H1 (cell line): Measurements from ENCODE around the gene IL17REL. TPM values are rescaled to one million over a fixed set of nuclear protein-coding genes. Genes with fewer than 3 reads are reported as not detected.
A peak's percentile ranks its signal among the peaks of the same experiment; 100 is the strongest.

ENCODE experiments used
- CTCF ChIA-PET: fragments of 300-600 bp; sonication (Branson Sonifier 250); formaldehyde crosslinking; loops from one replicate; lab custom pipeline; 2021; ENCODE audit not compliant: partially characterized antibody; lab: Charles Lee
- POLR2A ChIA-PET: fragments of 300-600 bp; sonication (Branson Sonifier 250); formaldehyde crosslinking; loops from one replicate; lab custom pipeline; 2021; ENCODE audit warnings: inconsistent platforms; ENCODE audit not compliant: partially characterized antibody; lab: Charles Lee
- DNase-seq, 2 experiments: peaks; one replicate each; pipeline versions ENCODE4 v3.0.0 to v3.0.0-alpha.2; 2010 to 2022; ENCODE audit warnings: low spot score in 2 of 2, low read depth in 1 of 2, mixed read lengths in 1 of 2
- FAIRE-seq: peaks from 2 replicates; lab custom pipeline; 2011; peaks lifted over from hg19 to GRCh38; lab: Jason Lieb, UNC
- H2AFZ ChIP-seq: 2 replicates; pipeline ENCODE4 v1.8.1; 2012; ENCODE audit warnings: low read length, inconsistent platforms
- H2AK5ac ChIP-seq: 2 replicates; pipeline ENCODE4 v1.6.1; 2013; ENCODE audit warnings: low read depth, low read length
- H2BK120ac ChIP-seq: replicated peaks from 2 replicates; pipeline ENCODE3; 2013; ENCODE audit warnings: low read depth, low read length, inconsistent platforms
- H2BK12ac ChIP-seq: 2 replicates; pipeline ENCODE4 v1.6.1; 2013; ENCODE audit warnings: low read depth, low read length
- H2BK15ac ChIP-seq: 2 replicates; pipeline ENCODE4 v1.6.1; 2013; ENCODE audit warnings: low read length
- H2BK20ac ChIP-seq: 2 replicates; pipeline ENCODE4 v1.6.1; 2013; ENCODE audit warnings: low read length
- H2BK5ac ChIP-seq: 2 replicates; pipeline ENCODE4 v1.6.1; 2013; ENCODE audit warnings: low read depth, low read length
- H3K14ac ChIP-seq: 2 replicates; pipeline ENCODE4 v1.6.1; 2013; ENCODE audit warnings: inconsistent platforms; ENCODE audit not compliant: insufficient read length
- H3K18ac ChIP-seq: 2 replicates; pipeline ENCODE4 v1.6.1; 2013; ENCODE audit warnings: low read length; ENCODE audit errors: extremely low read depth
- H3K23ac ChIP-seq: 2 replicates; pipeline ENCODE4 v1.6.1; 2013; ENCODE audit warnings: inconsistent platforms; ENCODE audit not compliant: insufficient read length
- H3K23me2 ChIP-seq: 2 replicates; pipeline ENCODE4 v1.6.1; 2013; ENCODE audit warnings: low read depth, low read length
- H3K27ac ChIP-seq: 2 replicates; pipeline ENCODE4 v1.6.1; 2011; ENCODE audit warnings: low read depth, low read length, inconsistent platforms
- H3K27me3 ChIP-seq, 4 experiments: replicated peaks in 1 of 4; 1 replicate in 1 of 4; 2 replicates in 3 of 4; pipeline versions ENCODE4 v1.6.1 to v1.8.1; 2011 to 2013; ENCODE audit warnings: low read length in 3 of 4, mild to moderate bottlenecking in 3 of 4, inconsistent platforms in 2 of 4, mixed read lengths in 2 of 4, moderate library complexity in 1 of 4; ENCODE audit not compliant: control insufficient read depth in 3 of 4, insufficient read depth in 3 of 4; ENCODE audit errors: extremely low read depth in 1 of 4
- H3K36me3 ChIP-seq, 4 experiments: 2 replicates each; pipeline versions ENCODE4 v1.6.1 to v1.8.1; 2011 to 2013; ENCODE audit warnings: mild to moderate bottlenecking in 4 of 4, low read length in 3 of 4, moderate library complexity in 2 of 4, control low read depth in 1 of 4, inconsistent platforms in 1 of 4; ENCODE audit not compliant: insufficient read depth in 4 of 4, control insufficient read depth in 2 of 4
- H3K4ac ChIP-seq: replicated peaks from 2 replicates; pipeline ENCODE3; 2013; ENCODE audit warnings: low read length, low read depth, mixed read lengths, inconsistent platforms; ENCODE audit not compliant: insufficient read length
- H3K4me1 ChIP-seq, 4 experiments: replicated peaks in 1 of 4; 1 replicate in 1 of 4; 2 replicates in 3 of 4; pipeline versions ENCODE4 v1.6.1 to v1.8.1; 2011 to 2013; ENCODE audit warnings: low read length in 3 of 4, inconsistent platforms in 2 of 4, mixed read lengths in 1 of 4; ENCODE audit not compliant: insufficient read depth in 4 of 4, control insufficient read depth in 3 of 4
- H3K4me2 ChIP-seq, 2 experiments: 2 replicates each; pipeline versions ENCODE4 v1.6.1 to v1.8.1; 2011 to 2013; ENCODE audit warnings: low read depth in 2 of 2, low read length in 2 of 2, control low read depth in 1 of 2, inconsistent platforms in 1 of 2, mild to moderate bottlenecking in 1 of 2; ENCODE audit not compliant: insufficient read depth in 1 of 2
- H3K4me3 ChIP-seq, 4 experiments: fragments of 200-600, 300-600 bp in 1 of 4; sonication (generic), shearing (Covaris generic), sonication (Bioruptor Twin) in 1 of 4; 2 replicates each; pipeline versions ENCODE4 v1.5.1 to v1.8.1; 2011 to 2016; ENCODE audit warnings: low read length in 4 of 4, low read depth in 3 of 4, control low read depth in 2 of 4, inconsistent platforms in 2 of 4, mild to moderate bottlenecking in 2 of 4, mixed read lengths in 1 of 4, moderate library complexity in 1 of 4; ENCODE audit not compliant: insufficient read depth in 2 of 4; ENCODE audit errors: extremely low read depth in 1 of 4
- H3K56ac ChIP-seq: replicated peaks from 2 replicates; pipeline ENCODE3; 2013; ENCODE audit warnings: low read depth, mild to moderate bottlenecking, mixed read lengths, low read length, inconsistent platforms; ENCODE audit not compliant: insufficient read length
- H3K79me1 ChIP-seq: 2 replicates; pipeline ENCODE4 v1.6.1; 2013; ENCODE audit warnings: low read depth, low read length, control low read depth
- H3K79me2 ChIP-seq, 2 experiments: 2 replicates each; pipeline versions ENCODE4 v1.6.1 to v1.8.1; 2012 to 2013; ENCODE audit warnings: low read length in 2 of 2, mild to moderate bottlenecking in 2 of 2, inconsistent platforms in 1 of 2; ENCODE audit not compliant: insufficient read depth in 2 of 2, control insufficient read depth in 1 of 2
- H3K9ac ChIP-seq, 4 experiments: replicated peaks in 1 of 4; 1 replicate in 1 of 4; 2 replicates in 3 of 4; pipeline versions ENCODE4 v1.6.1 to v1.8.1; 2011 to 2013; ENCODE audit warnings: low read depth in 3 of 4, low read length in 3 of 4, control low read depth in 2 of 4, mild to moderate bottlenecking in 2 of 4, moderate library complexity in 2 of 4, inconsistent platforms in 1 of 4; ENCODE audit errors: extremely low read depth in 1 of 4
- H3K9me3 ChIP-seq, 2 experiments: 2 replicates each; pipeline versions ENCODE4 v1.6.1 to v1.8.1; 2012 to 2013; ENCODE audit warnings: mild to moderate bottlenecking in 2 of 2, moderate library complexity in 2 of 2, control low read depth in 1 of 2, inconsistent platforms in 1 of 2, low read depth in 1 of 2, low read length in 1 of 2, mixed read lengths in 1 of 2; ENCODE audit not compliant: insufficient read depth in 2 of 2
- H4K20me1 ChIP-seq, 2 experiments: replicated peaks in 1 of 2; 2 replicates each; pipeline versions ENCODE3 to v1.8.1; 2011 to 2013; ENCODE audit warnings: inconsistent platforms in 2 of 2, low read length in 2 of 2, mild to moderate bottlenecking in 1 of 2; ENCODE audit not compliant: insufficient read depth in 2 of 2, control insufficient read depth in 1 of 2
- H4K5ac ChIP-seq: 2 replicates; pipeline ENCODE4 v1.6.1; 2013; ENCODE audit warnings: low read length, low read depth, mixed read lengths, inconsistent platforms; ENCODE audit not compliant: insufficient read length
- H4K8ac ChIP-seq: 2 replicates; pipeline ENCODE4 v1.8.0; 2013; ENCODE audit warnings: mild to moderate bottlenecking, moderate library complexity, low read length, inconsistent platforms; ENCODE audit not compliant: insufficient read depth; ENCODE audit errors: extremely low read depth
- H4K91ac ChIP-seq: replicated peaks from 2 replicates; pipeline ENCODE3; 2013; ENCODE audit warnings: low read length, mixed read lengths, inconsistent platforms; ENCODE audit not compliant: insufficient read length
- BACH1 ChIP-seq: IDR thresholded peaks from 2 replicates; pipeline ENCODE4 v1.6.1; 2012; ENCODE audit warnings: low read length, improper control_type of control experiment
- CEBPB ChIP-seq: IDR thresholded peaks from 2 replicates; pipeline ENCODE4 v1.6.1; 2012; ENCODE audit warnings: low read depth, low read length
- CREB1 ChIP-seq: IDR thresholded peaks from 2 replicates; pipeline ENCODE4 v1.6.1; 2012; ENCODE audit warnings: inconsistent platforms
- E2F6 ChIP-seq: IDR thresholded peaks from 2 replicates; pipeline ENCODE4 v1.6.1; 2012; ENCODE audit warnings: inconsistent platforms
- EZH2 ChIP-seq: fragments of 200-600 bp; sonication (generic); IDR thresholded peaks from 2 replicates; pipeline ENCODE4 v1.7.1; 2012; ENCODE audit warnings: low read depth, mild to moderate bottlenecking, moderate library complexity, low read length, inconsistent platforms; ENCODE audit not compliant: severe bottlenecking
- FOSL1 ChIP-seq: IDR thresholded peaks from 2 replicates; pipeline ENCODE4 v1.6.1; 2011; ENCODE audit warnings: mild to moderate bottlenecking, low read depth, low read length, moderate library complexity; ENCODE audit not compliant: insufficient read depth
- KDM4A ChIP-seq: IDR thresholded peaks from one replicate; pipeline ENCODE4 v1.7.1; 2012; ENCODE audit warnings: low read depth, mild to moderate bottlenecking, moderate library complexity, low read length, inconsistent platforms; ENCODE audit not compliant: severe bottlenecking
- RAD21 ChIP-seq, 2 experiments: IDR thresholded peaks in 1 of 2; conservative IDR thresholded peaks in 1 of 2; 2 replicates each; pipeline ENCODE4 v1.6.1; 2011; ENCODE audit warnings: low read depth in 2 of 2, low read length in 2 of 2, improper control_type of control experiment in 1 of 2, inconsistent platforms in 1 of 2, mild to moderate bottlenecking in 1 of 2, moderate library complexity in 1 of 2
- SP2 ChIP-seq: IDR thresholded peaks from 2 replicates; pipeline ENCODE4 v1.6.1; 2012; ENCODE audit warnings: mild to moderate bottlenecking, low read length, inconsistent platforms
- USF2 ChIP-seq: IDR thresholded peaks from 2 replicates; pipeline ENCODE4 v1.6.1; 2011; ENCODE audit warnings: low read length, improper control_type of control experiment
- WGBS, 2 experiments: shearing (Covaris generic) in 1 of 2; methylation state at CpG; one replicate each; pipeline versions ENCODE4 v1.1.6 to v1.1.7; 2013 to 2015; ENCODE audit warnings: low lambda C conversion rate in 2 of 2, mixed read lengths in 2 of 2, inconsistent platforms in 1 of 2, low coverage in 1 of 2, missing lambda C conversion rate in 1 of 2; ENCODE audit not compliant: insufficient replicate concordance in 2 of 2, insufficient coverage in 1 of 2, insufficient read length in 1 of 2; ENCODE audit errors: extremely low coverage in 1 of 2, missing lambda C conversion rate in 1 of 2; 5-methylcytosine and 5-hydroxymethylcytosine counted together
- polyA plus RNA-seq, 7 experiments: library from polyadenylated mRNA; depleted of rRNA in 3 of 7; stranded (reverse) in 5 of 7; unstranded in 2 of 7; fragments of >200 nt in 5 of 7; fragments of 200-250 nt in 2 of 7; gene quantifications; 1 replicate in 5 of 7; 2 replicates in 1 of 7; 4 replicates in 1 of 7; pipeline versions ENCODE4 v1.2.1 to v1.2.3, GENCODE V29; 2011 to 2013; ENCODE audit warnings: missing spikeins in 2 of 7, mixed read lengths in 2 of 7
- total RNA-seq: library from RNA; stranded (reverse); fragmentation: NEBNext Ultra II Directional; extraction: Animal tissue kit (Norgen Biotek cat#: 25700); gene quantifications from 2 replicates; pipeline ENCODE4 v1.2.1, GENCODE V29; 2021

The IL17REL gene
- total and polyA plus RNA-seq, 2 of the 8 experiments (the other 6 are each of a cell fraction or from before 2014, with no cell fraction given), result 0.15 to 0.20 TPM

- H3K9ac ChIP-seq, result no peak overlapping the region
- no peak overlapping the region for H4K5ac ChIP-seq
- H3K4me2 ChIP-seq, result no peak overlapping the region
- H3K27ac ChIP-seq, result no peak overlapping the region
- H3K18ac ChIP-seq, result no peak overlapping the region
- H3K4me1 ChIP-seq, result peaks cover 0 to 25% (median 12%) of the 10 kb centered on the region in 4 experiments; a peak in 6 of 7 replicates
- no peak overlapping the region for H3K4me3 ChIP-seq
- H2BK120ac ChIP-seq, result no peak overlapping the region
- no peak overlapping the region for H2BK15ac ChIP-seq
- no peak overlapping the region for H4K8ac ChIP-seq
- H2BK20ac ChIP-seq, result no peak overlapping the region
- H2BK5ac ChIP-seq, result no peak overlapping the region
- H3K79me1 ChIP-seq, result 0 out of 2 replicates have a peak, but pooled peaks cover 2% of the 10 kb centered on the region
- H3K4ac ChIP-seq, result no peak overlapping the region
- CTCF ChIA-PET, result interaction anchor here (0.9 to 2.2 kb wide), 10 partner anchors 10 to 200 kb away, joined by 3 to 12 read pairs (median 4); no protein-coding TSS in a partner anchor
- DNase-seq (peak in 1 of 2 experiments; percentile 46), FAIRE-seq (no peak)
- no peaks in the 10 kb centered on the region for H3K9me3 ChIP-seq
- peaks cover 0 to 14% of the 10 kb centered on the region in 2 experiments; a peak in 1 of 4 replicates for H3K79me2 ChIP-seq
- peaks cover 6 to 26% (median 21%) of the 10 kb centered on the region in 4 experiments for H3K27me3 ChIP-seq
- peaks cover 8 to 15% (median 10%) of the 10 kb centered on the region in 4 experiments; a peak in 6 of 8 replicates for H3K36me3 ChIP-seq
- H2BK12ac ChIP-seq, result peak overlapping the region; percentile 50; the same call in 1 of the 2 replicates
- peaks cover 7 to 12% of the 10 kb centered on the region in 2 experiments for H4K20me1 ChIP-seq
- no peak overlapping the region for H2AFZ ChIP-seq
- POLR2A ChIA-PET, result interaction anchor here (0.7 to 1.6 kb wide), 5 partner anchors 9 to 36 kb away, joined by 3 to 5 read pairs (median 4); no protein-coding TSS in a partner anchor
- no peak overlapping the region for H4K91ac ChIP-seq
- no peak overlapping the region for H3K23ac ChIP-seq
- no peak overlapping the region for H3K56ac ChIP-seq
- H2AK5ac ChIP-seq, result no peak overlapping the region; the same call in 1 of the 2 replicates
- no peak overlapping the region for H3K14ac ChIP-seq
- 80% methylated on average over 18 of the region's 18 CpGs; no CpG with 5 or more reads in 1 of the 2 experiments for WGBS, 2 experiments
- H3K23me2 ChIP-seq, result peaks cover 9% of the 10 kb centered on the region; the same call in 1 of the 2 replicates
- no peak for TF ChIP-seq FOSL1
- TF ChIP-seq EZH2, result no peak
- TF ChIP-seq USF2, result no peak
- TF ChIP-seq BACH1, result no peak
- no peak for TF ChIP-seq CEBPB
- no peak for TF ChIP-seq RAD21 (IDR thresholded peaks at IDR 0.05 in 1 of 2, conservative IDR thresholded peaks at IDR 0.05 in 1 of 2; ENCODE audit: low read depth in 2 of 2, low read length in 2 of 2)
- TF ChIP-seq KDM4A, result no peak
- TF ChIP-seq SP2, result no peak
- TF ChIP-seq CREB1, result no peak
- TF ChIP-seq E2F6, result no peak
Measured at GRCh38 chr22:49967706-49968208, 44.8 kb downstream of the IL17REL start.
